Measurements from ENCODE around the gene SSR3.

- TF ChIP-seq GATA2 (IDR thresholded peaks at IDR 0.05; ENCODE audit: low read depth, low read length) (no peak), GATA3 (IDR thresholded peaks at IDR 0.05; ENCODE audit: low read depth, low read length) (no peak)
Observed at GRCh38 chr3:156604064-156604641, 49.2 kb upstream of the SSR3 start.

Measured in SH-SY5Y (cell line).